ENCODE measurements around the gene THADA. TPM values are rescaled to one million over a fixed set of nuclear protein-coding genes. Genes with fewer than 3 reads are reported as not detected.

THADA gene
- total and polyA plus RNA-seq, 2 experiments from 2014 or later: 10.8 to 18.8 TPM

DNA sequence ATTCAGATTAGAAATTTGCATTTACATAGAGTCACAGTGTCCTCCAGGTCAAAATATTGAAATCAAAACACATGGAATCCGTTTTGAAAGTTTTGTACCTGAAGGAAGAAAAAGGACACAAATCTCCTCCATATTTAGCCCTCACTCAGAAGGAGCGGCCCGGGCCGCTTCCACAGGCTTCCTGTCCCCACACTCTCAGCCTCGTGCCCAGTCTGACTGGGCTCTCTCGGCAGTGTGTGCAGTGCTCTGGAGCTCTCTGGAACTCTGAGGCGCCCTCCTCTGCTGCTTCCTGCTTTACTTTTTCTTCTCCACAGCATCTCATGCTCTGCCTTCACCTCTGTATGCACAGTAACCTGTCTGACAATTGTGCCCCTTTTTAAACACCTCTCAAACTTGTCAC is 347.2 kb downstream of the THADA start:
- 95% methylated on average over 7 of the region's 7 CpGs for WGBS (ENCODE audit: low lambda C conversion rate, missing lambda C conversion rate)

GRCh38 chr2:43246641-43247040 is 349.2 kb downstream of the THADA start:
- Histone ChIP-seq H3K4me2 (no peak overlapping the region), H2AFZ (no peak overlapping the region), H3K4me1 (ENCODE audit: insufficient read depth) (peaks cover 12% of the 10 kb centered on the region), H4K20me1 (ENCODE audit: insufficient read depth, poor library complexity, severe bottlenecking) (no peaks in the 10 kb centered on the region), H3K9me3 (ENCODE audit: low read depth) (no peaks in the 10 kb centered on the region), H3K9me2 (replicated peaks; ENCODE audit: insufficient read depth) (no peaks in the 10 kb centered on the region), H3K36me3 (replicated peaks; ENCODE audit: insufficient read depth, low read depth) (no peaks in the 10 kb centered on the region), H3K79me2 (no peaks in the 10 kb centered on the region), H3K27me3 (no peaks in the 10 kb centered on the region), H3K4me3 (no peak overlapping the region), H3K27ac (no peak overlapping the region)
- TF ChIP-seq EZH2phosphoT487 (IDR thresholded peaks at IDR 0.05; ENCODE audit: low read depth, severe bottlenecking, unreplicated experiment) (no peak), EZH2 (IDR thresholded peaks at IDR 0.05; ENCODE audit: borderline replicate concordance) (no peak)
- TF ChIP-seq, protein P1, sequence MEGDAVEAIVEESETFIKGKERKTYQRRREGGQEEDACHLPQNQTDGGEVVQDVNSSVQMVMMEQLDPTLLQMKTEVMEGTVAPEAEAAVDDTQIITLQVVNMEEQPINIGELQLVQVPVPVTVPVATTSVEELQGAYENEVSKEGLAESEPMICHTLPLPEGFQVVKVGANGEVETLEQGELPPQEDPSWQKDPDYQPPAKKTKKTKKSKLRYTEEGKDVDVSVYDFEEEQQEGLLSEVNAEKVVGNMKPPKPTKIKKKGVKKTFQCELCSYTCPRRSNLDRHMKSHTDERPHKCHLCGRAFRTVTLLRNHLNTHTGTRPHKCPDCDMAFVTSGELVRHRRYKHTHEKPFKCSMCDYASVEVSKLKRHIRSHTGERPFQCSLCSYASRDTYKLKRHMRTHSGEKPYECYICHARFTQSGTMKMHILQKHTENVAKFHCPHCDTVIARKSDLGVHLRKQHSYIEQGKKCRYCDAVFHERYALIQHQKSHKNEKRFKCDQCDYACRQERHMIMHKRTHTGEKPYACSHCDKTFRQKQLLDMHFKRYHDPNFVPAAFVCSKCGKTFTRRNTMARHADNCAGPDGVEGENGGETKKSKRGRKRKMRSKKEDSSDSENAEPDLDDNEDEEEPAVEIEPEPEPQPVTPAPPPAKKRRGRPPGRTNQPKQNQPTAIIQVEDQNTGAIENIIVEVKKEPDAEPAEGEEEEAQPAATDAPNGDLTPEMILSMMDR (IDR thresholded peaks at IDR 0.05; ENCODE audit: poor library complexity): no peak
- WGBS (ENCODE audit: low lambda C conversion rate, missing lambda C conversion rate): 86% methylated on average over 3 of the region's 3 CpGs
- no peak for DNase-seq (ENCODE audit: low spot score)

More for the DNA sequence above, 347.2 kb downstream of the THADA start:
- no peak overlapping the region for H3K4me3 ChIP-seq
- no peaks in the 10 kb centered on the region for H3K27me3 ChIP-seq
- no peaks in the 10 kb centered on the region for H3K9me3 ChIP-seq (ENCODE audit: low read depth)
- peaks cover 16% of the 10 kb centered on the region for H3K4me1 ChIP-seq (ENCODE audit: insufficient read depth)
- no peak for DNase-seq (ENCODE audit: low spot score)
- TF ChIP-seq EZH2phosphoT487 (IDR thresholded peaks at IDR 0.05; ENCODE audit: low read depth, severe bottlenecking, unreplicated experiment) (no peak), EZH2 (IDR thresholded peaks at IDR 0.05; ENCODE audit: borderline replicate concordance) (no peak)
- TF ChIP-seq, protein P1 (IDR thresholded peaks at IDR 0.05; ENCODE audit: poor library complexity): no peak
- H3K9me2 ChIP-seq (replicated peaks; ENCODE audit: insufficient read depth): no peaks in the 10 kb centered on the region
- H3K79me2 ChIP-seq: no peaks in the 10 kb centered on the region
- H3K4me2 ChIP-seq: no peak overlapping the region
- no peaks in the 10 kb centered on the region for H3K36me3 ChIP-seq (replicated peaks; ENCODE audit: insufficient read depth, low read depth)
- no peaks in the 10 kb centered on the region for H4K20me1 ChIP-seq (ENCODE audit: insufficient read depth, poor library complexity, severe bottlenecking)
- H3K27ac ChIP-seq: no peak overlapping the region
- H2AFZ ChIP-seq: no peak overlapping the region

DNA sequence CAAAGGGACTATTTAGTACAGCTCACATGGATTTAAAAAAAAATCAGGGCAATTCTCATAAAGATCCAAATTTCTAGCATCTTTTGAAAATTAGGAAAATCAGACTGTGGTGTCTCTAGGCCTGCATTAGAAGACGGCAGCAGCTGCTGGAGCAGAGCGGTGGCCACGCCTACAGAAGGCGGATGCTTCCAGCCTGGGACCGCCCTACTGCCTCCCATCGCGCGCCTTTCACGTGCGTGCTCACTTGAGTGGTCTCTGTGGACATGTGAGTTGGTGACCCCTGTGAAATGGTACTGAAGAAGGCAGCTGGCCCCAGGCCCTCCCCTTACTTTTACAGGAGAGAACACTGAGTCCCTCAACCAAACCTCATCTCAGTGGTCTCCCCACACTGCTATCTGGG is 354.3 kb downstream of the THADA start:
- Histone ChIP-seq H3K27ac (no peak overlapping the region), H3K4me2 (no peak overlapping the region), H3K36me3 (replicated peaks; ENCODE audit: insufficient read depth, low read depth) (no peaks in the 10 kb centered on the region), H4K20me1 (ENCODE audit: insufficient read depth, poor library complexity, severe bottlenecking) (no peaks in the 10 kb centered on the region), H3K4me1 (ENCODE audit: insufficient read depth) (no peaks in the 10 kb centered on the region), H3K9me3 (ENCODE audit: low read depth) (no peaks in the 10 kb centered on the region), H3K9me2 (replicated peaks; ENCODE audit: insufficient read depth) (no peaks in the 10 kb centered on the region), H3K79me2 (no peaks in the 10 kb centered on the region), H3K4me3 (no peak overlapping the region), H2AFZ (no peak overlapping the region), H3K27me3 (no peaks in the 10 kb centered on the region)
- DNase-seq (ENCODE audit: low spot score): no peak
- 96% methylated on average over 10 of the region's 10 CpGs for WGBS (ENCODE audit: low lambda C conversion rate, missing lambda C conversion rate)
- no peak for TF ChIP-seq EZH2 (IDR thresholded peaks at IDR 0.05; ENCODE audit: borderline replicate concordance)
- TF ChIP-seq EZH2phosphoT487 (IDR thresholded peaks at IDR 0.05; ENCODE audit: low read depth, severe bottlenecking, unreplicated experiment): no peak
- TF ChIP-seq, protein P1 (IDR thresholded peaks at IDR 0.05; ENCODE audit: poor library complexity): no peak

- no peak for DNase-seq (ENCODE audit: low spot score)
- no peaks in the 10 kb centered on the region for H4K20me1 ChIP-seq (ENCODE audit: insufficient read depth, poor library complexity, severe bottlenecking)
Observed at GRCh38 chr2:43240766-43241150, 355.1 kb downstream of the THADA start.

More at GRCh38 chr2:43240766-43241150, 355.1 kb downstream of the THADA start:
- H3K4me2 ChIP-seq: no peak overlapping the region
- H3K27ac ChIP-seq: no peak overlapping the region
- H3K27me3 ChIP-seq: no peaks in the 10 kb centered on the region
- no peaks in the 10 kb centered on the region for H3K79me2 ChIP-seq
- no peaks in the 10 kb centered on the region for H3K9me3 ChIP-seq (ENCODE audit: low read depth)
- TF ChIP-seq, protein P1 (IDR thresholded peaks at IDR 0.05; ENCODE audit: poor library complexity): no peak
- TF ChIP-seq EZH2 (IDR thresholded peaks at IDR 0.05; ENCODE audit: borderline replicate concordance) (no peak), EZH2phosphoT487 (IDR thresholded peaks at IDR 0.05; ENCODE audit: low read depth, severe bottlenecking, unreplicated experiment) (no peak)
- no peaks in the 10 kb centered on the region for H3K36me3 ChIP-seq (replicated peaks; ENCODE audit: insufficient read depth, low read depth)
- 90% methylated on average over 5 of the region's 5 CpGs for WGBS (ENCODE audit: low lambda C conversion rate, missing lambda C conversion rate)
- H3K9me2 ChIP-seq (replicated peaks; ENCODE audit: insufficient read depth): no peaks in the 10 kb centered on the region
- no peak overlapping the region for H2AFZ ChIP-seq
- no peak overlapping the region for H3K4me3 ChIP-seq
- no peaks in the 10 kb centered on the region for H3K4me1 ChIP-seq (ENCODE audit: insufficient read depth)

All from hepatocyte (in vitro differentiated cells).